ENCODE results near the gene CLEC12A.

DNA sequence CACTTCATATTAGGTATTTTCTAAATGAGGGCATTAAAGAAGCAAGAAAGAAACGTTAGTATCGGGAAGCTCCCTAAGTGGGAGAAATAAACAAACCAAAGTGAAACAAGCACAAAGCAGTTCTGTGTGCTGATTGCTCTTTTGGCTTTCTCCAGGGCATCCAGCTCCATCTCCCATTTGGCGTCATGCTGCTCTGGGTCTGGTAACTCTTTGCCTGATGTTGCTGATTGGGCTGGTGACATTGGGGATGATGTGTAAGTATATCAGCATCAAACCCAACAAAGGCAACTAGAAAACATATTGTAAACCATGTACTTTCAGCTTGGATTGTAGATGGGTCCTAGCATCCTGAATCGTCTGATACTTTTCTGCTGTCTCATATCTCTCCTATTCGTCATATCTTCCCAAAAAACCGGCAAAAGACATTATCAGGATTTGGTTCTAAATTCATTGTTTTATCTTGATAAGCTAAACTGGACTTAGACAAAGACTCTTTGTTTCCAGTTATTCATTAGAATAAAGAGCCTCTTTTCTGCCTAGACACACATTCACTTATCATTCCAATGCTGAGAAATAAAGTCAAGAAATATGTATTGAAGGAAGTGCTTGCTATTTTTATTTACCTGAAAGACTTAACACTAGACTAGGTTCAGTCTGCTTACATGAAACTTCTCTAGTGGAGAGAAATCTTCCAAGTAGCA is 41.6 kb downstream of the CLEC12A start:
- TF ChIP-seq, protein P1, sequence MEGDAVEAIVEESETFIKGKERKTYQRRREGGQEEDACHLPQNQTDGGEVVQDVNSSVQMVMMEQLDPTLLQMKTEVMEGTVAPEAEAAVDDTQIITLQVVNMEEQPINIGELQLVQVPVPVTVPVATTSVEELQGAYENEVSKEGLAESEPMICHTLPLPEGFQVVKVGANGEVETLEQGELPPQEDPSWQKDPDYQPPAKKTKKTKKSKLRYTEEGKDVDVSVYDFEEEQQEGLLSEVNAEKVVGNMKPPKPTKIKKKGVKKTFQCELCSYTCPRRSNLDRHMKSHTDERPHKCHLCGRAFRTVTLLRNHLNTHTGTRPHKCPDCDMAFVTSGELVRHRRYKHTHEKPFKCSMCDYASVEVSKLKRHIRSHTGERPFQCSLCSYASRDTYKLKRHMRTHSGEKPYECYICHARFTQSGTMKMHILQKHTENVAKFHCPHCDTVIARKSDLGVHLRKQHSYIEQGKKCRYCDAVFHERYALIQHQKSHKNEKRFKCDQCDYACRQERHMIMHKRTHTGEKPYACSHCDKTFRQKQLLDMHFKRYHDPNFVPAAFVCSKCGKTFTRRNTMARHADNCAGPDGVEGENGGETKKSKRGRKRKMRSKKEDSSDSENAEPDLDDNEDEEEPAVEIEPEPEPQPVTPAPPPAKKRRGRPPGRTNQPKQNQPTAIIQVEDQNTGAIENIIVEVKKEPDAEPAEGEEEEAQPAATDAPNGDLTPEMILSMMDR (IDR thresholded peaks at IDR 0.05): no peak
- no peak for TF ChIP-seq POLR2A (IDR thresholded peaks at IDR 0.05)

Data from uterus (tissue), 2 donors.